Measurements from ENCODE around the gene LYRM1. TPM values are rescaled to one million over a fixed set of nuclear protein-coding genes. Genes with fewer than 3 reads are reported as not detected.
A peak's percentile ranks its signal among the peaks of the same experiment; 100 is the strongest.

Gene LYRM1
- total RNA-seq, 1 donor from 2014 or later = 23.3 TPM

- Histone ChIP-seq H3K4me3 (no peak overlapping the region), H3K36me3 (peaks cover under 1% of the 10 kb centered on the region), H3K4me1 (peaks cover 68% of the 10 kb centered on the region), H3K27me3 (ENCODE audit: low read depth) (no peaks in the 10 kb centered on the region), H3K27ac (no peak overlapping the region), H3K9me3 (no peaks in the 10 kb centered on the region)
- ATAC-seq (no peak), DNase-seq (no peak)
- intact Hi-C loops (cut with DNase I) = no loop called here
- TF ChIP-seq CTCF (IDR thresholded peaks at IDR 0.05) = no peak
These were observed 33.0 kb upstream of the LYRM1 start for GRCh38 chr16:20867585-20867984.

- Histone ChIP-seq H3K4me3 (no peak overlapping the region), H3K36me3 (no peaks in the 10 kb centered on the region), H3K27me3 (ENCODE audit: low read depth) (no peaks in the 10 kb centered on the region), H3K9me3 (no peaks in the 10 kb centered on the region), H3K27ac (peak overlapping the region; percentile 32), H3K4me1 (peaks cover 74% of the 10 kb centered on the region)
- no peak for TF ChIP-seq CTCF (IDR thresholded peaks at IDR 0.05)
- intact Hi-C loops (cut with DNase I) = no loop called here
- ATAC-seq = peak; percentile 83 to 88
- peak; percentile 79 for DNase-seq
These were observed 31.7 kb upstream of the LYRM1 start for GRCh38 chr16:20868890-20869289.

DNA sequence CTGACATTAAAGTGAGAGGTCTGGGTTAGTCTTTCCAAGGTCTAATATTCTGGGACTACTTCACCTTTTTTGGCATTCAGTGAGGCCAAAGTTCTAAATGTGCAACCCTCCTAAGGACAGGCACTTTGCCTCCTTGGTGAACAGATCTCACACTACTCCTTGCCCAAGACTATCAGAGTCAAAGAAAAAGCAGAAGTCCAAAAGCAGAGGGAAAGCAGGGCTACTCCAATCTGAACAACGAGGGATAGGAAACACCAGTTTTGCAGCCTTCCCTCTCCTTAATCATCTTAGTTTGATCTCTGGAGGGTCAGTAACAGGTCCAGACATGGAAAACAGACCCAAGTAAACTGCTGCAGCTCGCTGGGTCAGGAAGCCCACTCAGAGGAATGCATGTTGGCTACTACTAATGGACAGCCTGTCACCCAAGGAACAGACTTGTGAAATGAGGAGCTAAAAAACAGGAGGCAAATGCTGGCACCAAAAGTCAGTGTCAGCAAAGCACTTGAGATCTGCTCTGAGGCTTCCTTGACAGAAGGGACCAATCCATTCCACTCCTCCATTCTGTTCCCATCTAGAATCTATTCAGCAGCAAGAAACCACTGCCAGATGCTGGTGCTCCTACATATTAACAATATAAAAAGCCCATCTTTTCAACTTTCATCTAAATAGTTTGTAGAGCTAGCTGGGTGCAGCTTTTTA is 30.3 kb upstream of the LYRM1 start:
- TF ChIP-seq CTCF (IDR thresholded peaks at IDR 0.05) = no peak
- Histone ChIP-seq H3K36me3 (no peaks in the 10 kb centered on the region), H3K27ac (peak overlapping the region; percentile 32), H3K9me3 (no peaks in the 10 kb centered on the region), H3K4me1 (peaks cover 83% of the 10 kb centered on the region), H3K4me3 (no peak overlapping the region), H3K27me3 (ENCODE audit: low read depth) (no peaks in the 10 kb centered on the region)
- ATAC-seq (peak in 1 of 2 donors; percentile 25), DNase-seq (no peak)
- intact Hi-C loops (cut with DNase I) = no loop called here

DNA sequence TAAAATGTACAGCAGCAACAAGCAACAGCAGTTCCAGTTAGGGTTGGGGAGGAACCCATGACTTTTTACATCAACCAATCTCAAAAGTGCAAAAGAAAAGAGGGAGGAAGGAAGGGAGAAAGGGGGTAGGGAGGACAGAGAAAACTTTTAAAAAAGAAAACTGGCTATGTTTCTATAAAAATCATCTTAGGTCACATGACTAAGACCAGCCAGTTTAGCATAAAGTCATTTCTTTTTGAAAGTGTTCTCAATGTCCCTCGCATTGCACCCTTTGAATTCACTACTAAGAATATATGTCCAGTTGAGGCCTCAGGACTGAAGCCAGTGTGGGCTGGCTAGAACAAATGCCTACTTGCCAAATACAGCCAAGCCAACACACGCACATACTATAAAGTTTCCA is 29.3 kb upstream of the LYRM1 start:
- ATAC-seq (no peak), DNase-seq (no peak)
- Histone ChIP-seq H3K4me3 (no peak overlapping the region), H3K4me1 (peaks cover 79% of the 10 kb centered on the region), H3K27me3 (ENCODE audit: low read depth) (no peaks in the 10 kb centered on the region), H3K36me3 (no peaks in the 10 kb centered on the region), H3K27ac (peak overlapping the region; percentile 32), H3K9me3 (no peaks in the 10 kb centered on the region)
- intact Hi-C loops (cut with DNase I) = no loop called here
- no peak for TF ChIP-seq CTCF (IDR thresholded peaks at IDR 0.05)

DNA sequence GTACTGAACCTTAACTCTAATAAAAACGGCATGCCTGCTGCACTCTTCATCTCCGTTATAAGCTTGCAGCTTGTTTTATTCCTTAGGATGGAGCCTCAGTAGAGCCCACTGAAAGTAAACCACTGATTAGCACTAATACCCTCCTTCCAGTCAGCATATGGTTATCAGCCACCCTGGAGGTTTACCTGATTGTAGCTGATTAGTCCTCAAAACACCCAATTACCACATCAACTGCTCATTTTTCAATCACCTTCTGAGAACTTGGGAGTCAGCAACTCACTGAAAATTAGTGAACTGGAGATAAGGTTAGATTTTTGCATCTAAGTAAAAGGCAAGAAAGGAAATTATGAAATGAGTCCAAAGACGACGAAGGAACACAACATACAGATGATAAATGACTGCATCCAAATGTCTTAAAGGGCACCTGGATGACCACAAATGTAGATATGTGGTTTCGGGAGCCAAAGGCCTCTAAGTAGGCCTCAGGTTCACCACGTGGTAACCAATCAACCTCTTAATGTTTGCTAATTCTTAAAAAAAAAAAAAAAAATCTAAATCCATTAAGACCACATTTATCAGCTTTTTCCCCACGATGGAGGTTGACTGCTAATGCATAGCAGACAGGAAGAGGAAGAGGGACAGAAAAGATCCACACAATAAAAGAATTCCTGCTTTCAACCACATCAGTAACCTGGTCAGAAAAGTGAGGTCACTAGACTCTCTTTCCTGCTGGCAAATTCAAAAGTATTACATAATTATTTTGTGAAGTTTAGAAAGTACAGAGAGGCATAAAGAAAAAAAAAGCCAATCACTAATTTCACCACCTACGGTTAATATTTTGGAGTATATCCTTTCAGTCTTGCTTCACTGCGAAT is 28.4 kb upstream of the LYRM1 start:
- H3K9me3 ChIP-seq = no peaks in the 10 kb centered on the region
- H3K4me3 ChIP-seq = no peak overlapping the region
- no peak for DNase-seq
- no peaks in the 10 kb centered on the region for H3K36me3 ChIP-seq
- no peak overlapping the region for H3K27ac ChIP-seq
- intact Hi-C loops (cut with DNase I) = no loop called here
- no peak for ATAC-seq
- H3K27me3 ChIP-seq (ENCODE audit: low read depth) = no peaks in the 10 kb centered on the region
- H3K4me1 ChIP-seq = peaks cover 71% of the 10 kb centered on the region
- no peak for TF ChIP-seq CTCF (IDR thresholded peaks at IDR 0.05)

Measured in lower lobe of right lung (tissue), 2 donors.